GM12864 (cell line): ENCODE results near the gene TRIM45.

ENCODE experiments used
- DNase-seq: peaks from one replicate; pipeline ENCODE4 v3.0.0-alpha.2; 2011; ENCODE audit warnings: low read depth
- H3K4me3 ChIP-seq: 2 replicates; pipeline ENCODE4 v1.5.1; 2011; ENCODE audit warnings: mild to moderate bottlenecking, low read depth, low read length, control low read depth
- CTCF ChIP-seq: IDR thresholded peaks from 2 replicates; pipeline ENCODE4 v1.5.1; 2011; ENCODE audit warnings: low read depth, mild to moderate bottlenecking, moderate library complexity, low read length, control low read depth, inconsistent platforms; ENCODE audit errors: missing control alignments

TRIM45 gene

DNA sequence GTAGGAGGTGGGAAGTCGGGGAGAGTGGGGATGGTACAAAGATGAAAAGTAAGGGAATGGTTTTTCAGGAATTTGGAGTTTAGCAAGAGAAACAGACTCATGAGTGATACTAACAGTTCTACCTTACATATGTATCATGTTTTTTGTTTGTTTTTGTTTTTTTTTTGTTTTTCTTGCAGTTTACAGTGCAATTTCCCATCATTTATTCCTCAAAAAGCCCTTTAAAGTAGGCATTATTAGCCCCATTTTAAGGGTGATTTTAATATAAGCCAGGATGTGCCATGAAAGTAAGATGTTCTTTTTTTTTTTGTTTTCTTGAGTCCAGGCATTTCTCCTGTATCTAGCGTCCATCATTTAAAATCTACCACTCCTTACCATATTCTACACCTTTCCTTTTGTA, 13.8 kb upstream of the TRIM45 start:
- DNase-seq, result no peak
- H3K4me3 ChIP-seq, result no peak overlapping the region
- TF ChIP-seq CTCF, result no peak

DNA sequence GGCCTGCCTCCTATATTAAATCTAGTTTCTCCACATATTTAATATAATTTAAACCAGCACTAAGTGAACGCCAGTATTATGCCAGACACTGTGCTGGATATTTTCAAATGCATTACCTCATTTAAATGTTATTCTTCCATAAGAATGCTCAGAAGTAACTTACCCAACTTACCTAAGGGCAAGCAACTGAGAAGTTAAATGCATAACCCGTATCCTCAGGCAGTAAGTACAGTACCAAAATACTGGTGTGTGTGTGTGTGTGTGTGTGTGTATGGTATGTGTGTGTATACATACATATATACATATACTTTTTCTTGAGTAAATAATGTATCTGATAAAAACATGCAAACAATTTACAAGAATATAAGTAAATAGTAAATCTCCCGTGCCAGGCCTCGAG, 9.0 kb upstream of the TRIM45 start:
- TF ChIP-seq CTCF, result no peak
- DNase-seq, result no peak
- no peak overlapping the region for H3K4me3 ChIP-seq

DNA sequence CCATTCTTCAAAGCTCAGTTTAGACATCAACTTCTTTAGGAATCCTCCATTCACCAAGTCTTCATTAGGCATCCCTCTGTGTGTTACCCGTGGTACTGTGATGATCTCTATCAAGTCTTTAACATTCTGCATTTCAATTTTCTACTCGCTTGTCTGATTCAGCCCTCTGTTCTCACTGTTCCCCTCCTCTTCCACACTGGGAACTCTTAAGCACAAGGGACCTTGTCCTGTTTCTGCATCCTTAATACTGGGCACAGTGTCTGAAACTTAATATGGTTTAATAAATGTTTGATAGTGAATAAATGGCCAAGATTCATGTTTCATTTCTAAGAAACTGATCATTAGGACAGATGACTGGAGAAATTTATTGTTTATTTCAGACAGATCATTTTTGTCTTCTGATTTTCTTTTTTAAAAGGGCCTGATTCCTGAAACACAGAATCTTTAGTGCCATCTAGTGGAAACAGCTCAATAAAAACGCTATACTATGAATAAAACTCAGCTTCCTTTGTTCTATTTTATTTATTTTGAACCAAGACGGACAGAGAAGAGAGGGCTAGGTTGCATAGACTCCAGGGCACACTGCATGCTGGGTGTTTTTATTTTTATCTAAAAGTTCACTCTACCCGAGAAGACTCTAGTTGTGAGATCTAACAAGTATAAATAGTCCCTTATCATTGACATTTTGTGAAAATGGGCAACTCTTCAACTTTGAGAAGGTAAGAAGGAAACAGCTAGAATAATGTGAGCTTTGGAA, 7.0 kb upstream of the TRIM45 start:
- no peak for DNase-seq
- TF ChIP-seq CTCF, result peak; percentile 28
- no peak overlapping the region for H3K4me3 ChIP-seq

DNA sequence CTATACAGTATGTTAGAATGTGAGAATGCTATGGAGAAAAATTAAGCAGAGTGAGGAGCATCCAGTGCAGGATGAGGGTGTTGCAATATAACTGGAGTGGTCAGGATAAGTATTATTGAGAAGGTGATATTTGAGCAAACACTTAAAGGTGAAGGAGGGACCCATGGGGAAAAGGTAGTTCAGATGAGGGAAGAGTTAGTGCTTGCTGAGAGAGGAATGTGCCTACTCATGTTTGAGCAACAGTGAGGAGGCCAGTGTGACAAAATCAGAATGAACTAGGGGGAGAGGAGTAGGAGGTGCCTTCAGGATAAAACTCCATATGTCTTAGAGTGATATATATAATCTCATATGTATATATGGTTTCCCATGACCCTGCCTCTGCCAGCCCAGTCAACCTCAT, 6.2 kb upstream of the TRIM45 start:
- TF ChIP-seq CTCF, result no peak
- no peak overlapping the region for H3K4me3 ChIP-seq
- DNase-seq, result no peak

- no peak for DNase-seq
- no peak for TF ChIP-seq CTCF
- no peak overlapping the region for H3K4me3 ChIP-seq
These were observed 3.1 kb upstream of the TRIM45 start for GRCh38 chr1:117124661-117125060.

DNA sequence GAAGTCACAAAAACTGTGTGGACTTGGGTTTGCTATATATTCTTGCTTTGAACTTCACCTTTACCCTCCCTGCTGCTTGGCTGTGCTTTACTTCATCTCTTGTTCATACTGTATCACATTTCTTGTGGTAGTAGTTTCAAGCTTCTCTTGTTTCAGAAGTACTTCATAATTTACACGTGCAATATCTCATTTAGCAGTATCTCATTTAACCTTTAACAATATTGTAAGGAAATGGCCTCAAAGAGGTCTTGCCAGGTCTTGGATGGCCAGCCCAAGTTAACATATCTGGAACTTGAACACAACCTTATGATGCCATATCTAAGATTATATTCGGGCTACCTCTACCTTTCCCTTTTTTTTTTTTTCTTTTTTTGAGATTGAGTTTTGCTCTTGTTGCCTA, 1.7 kb upstream of the TRIM45 start:
- DNase-seq, result no peak
- H3K4me3 ChIP-seq, result no peak overlapping the region
- no peak for TF ChIP-seq CTCF
